ENCODE data around the gene ACVR1.

The ACVR1 gene

DNA sequence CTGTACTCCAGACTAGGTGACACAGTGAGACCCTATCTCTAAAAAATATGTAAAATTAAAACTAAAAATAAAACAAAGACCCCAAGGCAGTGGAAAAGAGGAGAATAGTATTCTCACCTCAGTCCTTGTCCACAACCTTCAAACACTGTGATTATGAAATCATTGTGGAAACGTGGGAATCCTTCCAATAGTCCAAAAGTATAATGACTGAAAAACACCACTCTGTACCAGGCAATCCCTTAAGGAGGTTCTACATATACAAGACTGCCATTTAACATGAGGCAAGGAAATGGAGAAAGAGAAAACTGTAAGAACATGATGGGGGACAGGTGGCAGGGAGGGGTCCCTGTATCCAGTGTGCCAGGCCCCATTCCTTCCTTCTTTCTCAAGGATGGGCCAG lies 66.1 kb downstream of the ACVR1 start:
- Histone ChIP-seq H3K27ac (ENCODE audit: low read depth, low read length) (no peak overlapping the region), H3K27me3 (ENCODE audit: control insufficient read depth, low read length) (no peaks in the 10 kb centered on the region), H3K4me3 (ENCODE audit: low read length) (no peak overlapping the region), H4K20me1 (ENCODE audit: control insufficient read depth, insufficient read depth, low read depth, low read length) (no peaks in the 10 kb centered on the region), H3K9me3 (ENCODE audit: control insufficient read depth, insufficient read depth, low read length) (no peaks in the 10 kb centered on the region), H3F3A (ENCODE audit: control insufficient read depth, insufficient read depth) (no peaks in the 10 kb centered on the region), H3K4me2 (ENCODE audit: low read length) (no peak overlapping the region), H3K36me3 (ENCODE audit: control insufficient read depth, low read length) (no peaks in the 10 kb centered on the region), H3K79me2 (ENCODE audit: control insufficient read depth, low read length) (no peaks in the 10 kb centered on the region), H3K4me1 (ENCODE audit: control insufficient read depth, low read length) (no peaks in the 10 kb centered on the region), H3K9me2 (replicated peaks; ENCODE audit: control insufficient read depth, low read length) (no peaks in the 10 kb centered on the region)
- TF ChIP-seq, protein P1, sequence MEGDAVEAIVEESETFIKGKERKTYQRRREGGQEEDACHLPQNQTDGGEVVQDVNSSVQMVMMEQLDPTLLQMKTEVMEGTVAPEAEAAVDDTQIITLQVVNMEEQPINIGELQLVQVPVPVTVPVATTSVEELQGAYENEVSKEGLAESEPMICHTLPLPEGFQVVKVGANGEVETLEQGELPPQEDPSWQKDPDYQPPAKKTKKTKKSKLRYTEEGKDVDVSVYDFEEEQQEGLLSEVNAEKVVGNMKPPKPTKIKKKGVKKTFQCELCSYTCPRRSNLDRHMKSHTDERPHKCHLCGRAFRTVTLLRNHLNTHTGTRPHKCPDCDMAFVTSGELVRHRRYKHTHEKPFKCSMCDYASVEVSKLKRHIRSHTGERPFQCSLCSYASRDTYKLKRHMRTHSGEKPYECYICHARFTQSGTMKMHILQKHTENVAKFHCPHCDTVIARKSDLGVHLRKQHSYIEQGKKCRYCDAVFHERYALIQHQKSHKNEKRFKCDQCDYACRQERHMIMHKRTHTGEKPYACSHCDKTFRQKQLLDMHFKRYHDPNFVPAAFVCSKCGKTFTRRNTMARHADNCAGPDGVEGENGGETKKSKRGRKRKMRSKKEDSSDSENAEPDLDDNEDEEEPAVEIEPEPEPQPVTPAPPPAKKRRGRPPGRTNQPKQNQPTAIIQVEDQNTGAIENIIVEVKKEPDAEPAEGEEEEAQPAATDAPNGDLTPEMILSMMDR (IDR thresholded peaks at IDR 0.05; ENCODE audit: low read depth, low read length, poor library complexity, severe bottlenecking): no peak
- TF ChIP-seq EZH2phosphoT487 (IDR thresholded peaks at IDR 0.05; ENCODE audit: borderline replicate concordance, low read length): no peak

DNA sequence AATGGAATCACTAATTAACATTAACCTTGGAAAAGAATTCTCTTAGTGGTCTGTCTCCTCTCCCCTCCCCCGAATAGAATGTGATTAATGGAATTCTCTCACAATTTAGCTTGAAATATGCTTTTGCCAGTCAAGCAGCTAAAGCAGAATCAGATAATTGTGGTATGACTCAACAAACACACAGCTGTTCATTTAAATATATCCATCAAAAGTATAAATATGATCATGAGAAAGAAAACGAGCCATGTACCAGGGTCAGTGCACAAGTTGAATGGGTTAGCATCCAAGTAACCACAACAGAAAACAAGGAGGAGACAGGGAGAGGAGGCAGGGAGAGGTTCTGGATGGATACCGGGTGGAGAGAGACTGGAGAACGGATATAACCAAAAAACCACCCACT lies 66.9 kb downstream of the ACVR1 start:
- Histone ChIP-seq H3K9me2 (replicated peaks; ENCODE audit: control insufficient read depth, low read length) (no peaks in the 10 kb centered on the region), H3K27me3 (ENCODE audit: control insufficient read depth, low read length) (no peaks in the 10 kb centered on the region), H3K4me1 (ENCODE audit: control insufficient read depth, low read length) (no peaks in the 10 kb centered on the region), H3K9me3 (ENCODE audit: control insufficient read depth, insufficient read depth, low read length) (no peaks in the 10 kb centered on the region), H3K4me2 (ENCODE audit: low read length) (no peak overlapping the region), H3F3A (ENCODE audit: control insufficient read depth, insufficient read depth) (no peaks in the 10 kb centered on the region), H3K27ac (ENCODE audit: low read depth, low read length) (no peak overlapping the region), H3K4me3 (ENCODE audit: low read length) (no peak overlapping the region), H3K79me2 (ENCODE audit: control insufficient read depth, low read length) (no peaks in the 10 kb centered on the region), H3K36me3 (ENCODE audit: control insufficient read depth, low read length) (no peaks in the 10 kb centered on the region), H4K20me1 (ENCODE audit: control insufficient read depth, insufficient read depth, low read depth, low read length) (no peaks in the 10 kb centered on the region)
- TF ChIP-seq EZH2phosphoT487 (IDR thresholded peaks at IDR 0.05; ENCODE audit: borderline replicate concordance, low read length): no peak
- TF ChIP-seq, protein P1 (IDR thresholded peaks at IDR 0.05; ENCODE audit: low read depth, low read length, poor library complexity, severe bottlenecking): no peak

DNA sequence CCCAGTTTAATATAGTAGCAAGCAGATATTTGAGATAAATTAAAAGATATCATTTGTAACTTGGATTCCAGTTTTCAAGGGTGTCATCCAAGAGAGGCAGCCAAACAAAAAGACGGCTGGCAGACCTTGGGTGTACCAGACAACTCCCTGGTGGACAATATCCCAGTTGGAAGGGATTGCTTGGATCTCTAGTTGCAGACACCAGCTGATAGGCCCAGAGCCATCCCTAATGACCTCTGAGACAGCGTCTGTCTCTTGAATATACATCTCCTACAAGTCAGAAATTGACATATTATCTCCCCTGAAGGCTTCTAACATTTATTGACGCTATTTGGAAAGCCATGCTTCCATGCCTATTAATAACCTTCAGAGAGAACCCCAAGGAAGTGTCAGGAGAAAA lies 67.7 kb downstream of the ACVR1 start:
- Histone ChIP-seq H3K27me3 (ENCODE audit: control insufficient read depth, low read length) (no peaks in the 10 kb centered on the region), H3K27ac (ENCODE audit: low read depth, low read length) (no peak overlapping the region), H3K9me3 (ENCODE audit: control insufficient read depth, insufficient read depth, low read length) (no peaks in the 10 kb centered on the region), H3K4me2 (ENCODE audit: low read length) (no peak overlapping the region), H3K9me2 (replicated peaks; ENCODE audit: control insufficient read depth, low read length) (no peaks in the 10 kb centered on the region), H3K79me2 (ENCODE audit: control insufficient read depth, low read length) (no peaks in the 10 kb centered on the region), H3F3A (ENCODE audit: control insufficient read depth, insufficient read depth) (no peaks in the 10 kb centered on the region), H3K4me3 (ENCODE audit: low read length) (no peak overlapping the region), H4K20me1 (ENCODE audit: control insufficient read depth, insufficient read depth, low read depth, low read length) (no peaks in the 10 kb centered on the region), H3K36me3 (ENCODE audit: control insufficient read depth, low read length) (no peaks in the 10 kb centered on the region), H3K4me1 (ENCODE audit: control insufficient read depth, low read length) (no peaks in the 10 kb centered on the region)
- TF ChIP-seq, protein P1 (IDR thresholded peaks at IDR 0.05; ENCODE audit: low read depth, low read length, poor library complexity, severe bottlenecking): no peak
- TF ChIP-seq EZH2phosphoT487 (IDR thresholded peaks at IDR 0.05; ENCODE audit: borderline replicate concordance, low read length): no peak
